Heart right ventricle (tissue), 16 donors: ENCODE results near the gene GID8. TPM values are rescaled to one million over a fixed set of nuclear protein-coding genes. Genes with fewer than 3 reads are reported as not detected.

Source experiments
- ATAC-seq, 8 donors: fragments of 200-7000 bp; cut with Tn5 transposase; one replicate each; pipeline ENCODE4 v1.9.1; 2020; ENCODE audit warnings: mild to moderate bottlenecking in 8 of 8, moderate library complexity in 8 of 8, moderate number of reproducible peaks in 1 of 8
- DNase-seq, 2 donors: peaks; one replicate each; pipeline ENCODE4 v3.0.0-alpha.2; 2020
- H3K27ac ChIP-seq, 10 donors: fragments of 200-600 bp; sonication (generic) in 2 of 10; one replicate each; pipeline versions ENCODE4 v1.5.0 to v1.8.0; 2020 to 2022; ENCODE audit warnings: mild to moderate bottlenecking in 3 of 10
- H3K27me3 ChIP-seq, 7 donors: fragments of 200-600 bp; one replicate each; pipeline ENCODE4 v1.8.0; 2021 to 2022; ENCODE audit warnings: mild to moderate bottlenecking in 2 of 7
- H3K36me3 ChIP-seq, 9 donors: fragments of 200-600 bp; sonication (generic) in 1 of 9; one replicate each; pipeline versions ENCODE4 v1.5.0 to v1.8.0; 2020 to 2022; ENCODE audit warnings: mild to moderate bottlenecking in 2 of 9
- H3K4me1 ChIP-seq, 9 donors: fragments of 200-600 bp; sonication (generic) in 1 of 9; one replicate each; pipeline versions ENCODE4 v1.5.0 to v1.8.0; 2020 to 2022; ENCODE audit warnings: mild to moderate bottlenecking in 4 of 9
- H3K4me3 ChIP-seq, 10 donors: fragments of 200-600 bp; sonication (generic) in 2 of 10; one replicate each; pipeline versions ENCODE4 v1.5.0 to v1.8.0; 2020 to 2022; ENCODE audit warnings: mild to moderate bottlenecking in 7 of 10, moderate library complexity in 2 of 10
- H3K9me3 ChIP-seq, 11 donors: fragments of 200-600 bp in 10 of 11; sonication (generic) in 2 of 11; one replicate each; pipeline versions ENCODE4 v1.5.0 to v1.8.0; 2013 to 2022; ENCODE audit warnings: mild to moderate bottlenecking in 2 of 11, control low read depth in 1 of 11, moderate library complexity in 1 of 11
- CTCF ChIP-seq, 9 donors: fragments of 200-600 bp; sonication (generic) in 2 of 9; IDR thresholded peaks; one replicate each; pipeline versions ENCODE4 v1.5.0 to v1.8.0; 2021 to 2022; ENCODE audit warnings: antibody characterized with exemption in 9 of 9, mild to moderate bottlenecking in 5 of 9, moderate library complexity in 1 of 9
- WGBS, 2 donors: extraction: QIAGEN DNeasy Blood & Tissue Kit; methylation state at CpG; one replicate each; pipeline ENCODE4 v1.1.7; 2013; ENCODE audit warnings: inconsistent platforms in 1 of 2; 5-methylcytosine and 5-hydroxymethylcytosine counted together
- intact Hi-C, 10 donors: fragments of 100-400 bp; cut with DNase I; formaldehyde crosslinking; loops; one replicate each; pipeline versions ENCODE4 v1.11.1 to v1.14.2; 2022
- polyA plus RNA-seq, 2 donors: library from polyadenylated mRNA; stranded (reverse); fragments of 200-250 nt; gene quantifications; one replicate each; pipeline ENCODE4 v1.2.3, GENCODE V29; 2013
- total RNA-seq, 10 donors: library from RNA; stranded (reverse); fragmentation: NEBNext Ultra II Directional in 3 of 10; extraction: Animal tissue kit (Norgen Biotek cat#: 25700) in 3 of 10; gene quantifications; one replicate each; pipeline versions ENCODE4 v1.2.1 to v1.2.4, GENCODE V29; 2021 to 2023
- donor health status: Arrhythmogenic right ventricular cardiomyopathy.
- donor health status: ischemic (EF 13 %, LVEDD 7.1; RV severe dilation, severe dysfunction).
- donor health status: healthy with polysubstance abuse.
- donor health status: DM: no; HTN: yes; CAD: no.
- donor health status: DM: no; HTN: no; CAD: no.
- donor health status: ischemic (EF 25% LVEDD 6.9; RV normal size, moderate dysfunction).
- donor health status: ischemic (EF 25% LVEDD 5.7; RV mildly dilated, moderate dysfunction).
- donor health status: healthy.
- donor health status: DM: yes; HTN: yes; CAD: no.
- donor health status: Ischemic cardiomyopathy.
- donor health status: ischemic (EF 35%, LVEDD 5.7; RV mildly dilated, moderate dysfunction).
- donor health status: nonischemic (EF 11% LVEDD 7.7; RV severe dilation, severe dysfunction).
- donor health status: DM: yes; HTN: yes; CAD: no.
- donor health status: PGD.
- donor health status: ischemic (EF 29% LVEDD 5.4; RV normal size, mild dysfunction).
- donor health status: nonischemic (EF 23%, LVEDD 6.1; RV moderate dilation, normal function).

Gene GID8
- total and polyA plus RNA-seq, 12 donors: 7.0 to 19.9 (median 16.4) TPM

- Histone ChIP-seq H3K36me3 (peaks cover 0 to 65% (median 21%) of the 10 kb centered on the region in 9 donors), H3K4me1 (peaks cover 7 to 36% (median 17%) of the 10 kb centered on the region in 9 donors), H3K4me3 (no peak overlapping the region), H3K27me3 (no peaks in the 10 kb centered on the region), H3K27ac (no peak overlapping the region), H3K9me3 (no peaks in the 10 kb centered on the region)
- peak; percentile 80 to 93 (median 89) for TF ChIP-seq CTCF (IDR thresholded peaks at IDR 0.05)
- WGBS, 2 donors: 2 to 3% methylated on average over 11 of the region's 11 CpGs
- DNase-seq (peak; percentile 66 to 72), ATAC-seq (peak; percentile 87 to 95 (median 91))
- intact Hi-C loops: loop anchor here in 5 of 10 donors (1.0 to 5.0 kb wide), 5 partner anchors 37 to 111 kb away; partner anchors contain the start of genes BHLHE23 (in 1 of the 5) and GID8 (in 1 of the 5)
These were observed 37.8 kb upstream of the GID8 start for GRCh38 chr20:62900052-62900691.

DNA sequence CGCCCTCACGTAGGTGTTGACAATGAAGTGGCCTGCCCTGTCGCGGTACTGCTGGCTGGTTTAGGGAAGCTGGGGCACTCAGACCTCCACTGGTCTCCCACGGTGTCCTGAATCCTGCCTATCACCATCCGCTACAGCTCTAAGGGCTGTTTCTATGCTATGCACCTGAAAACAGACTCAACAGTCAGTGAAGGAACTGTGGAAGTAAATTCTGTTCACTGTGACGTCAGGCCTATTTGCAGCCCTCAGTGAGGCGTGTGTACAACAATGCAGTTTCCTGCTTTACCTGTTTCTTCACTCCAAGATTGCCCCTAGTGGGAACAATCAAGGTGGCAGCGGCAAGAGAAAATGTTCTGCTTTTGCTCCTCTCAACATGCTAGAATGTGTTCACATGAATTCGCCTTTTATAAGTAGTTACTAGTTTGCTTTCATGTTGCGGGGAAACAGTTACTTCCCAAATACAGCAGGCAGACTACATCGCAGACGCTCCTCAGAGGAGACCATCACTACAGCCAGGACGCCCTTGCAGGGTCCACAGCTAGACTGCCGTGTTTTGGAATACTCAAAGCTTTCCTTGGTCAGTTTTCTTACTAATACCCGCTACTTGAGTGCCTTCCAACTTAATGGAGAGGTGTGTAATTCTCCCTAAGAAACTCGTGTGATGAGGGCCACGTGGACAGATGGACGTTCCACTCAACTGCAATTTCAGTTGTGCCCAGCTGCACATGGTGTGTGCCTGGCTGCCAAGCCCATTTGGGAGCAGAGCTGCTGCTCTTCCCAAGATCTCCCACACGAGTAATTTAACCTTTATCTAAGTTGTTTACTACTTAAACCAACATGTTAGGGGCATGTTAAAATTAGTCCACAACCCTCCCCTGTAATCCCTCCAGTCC lies 37.0 kb upstream of the GID8 start:
- no peak overlapping the region for H3K27ac ChIP-seq
- peaks cover 0 to 65% (median 28%) of the 10 kb centered on the region in 9 donors for H3K36me3 ChIP-seq
- intact Hi-C loops: loop anchor here in 5 of 10 donors (1.0 to 5.0 kb wide), 5 partner anchors 36 to 110 kb away; partner anchors contain the start of genes BHLHE23 (in 1 of the 5) and GID8 (in 1 of the 5)
- no peak overlapping the region for H3K4me3 ChIP-seq
- no peaks in the 10 kb centered on the region for H3K27me3 ChIP-seq
- WGBS, 2 donors: 51 to 58% methylated on average over 20 of the region's 20 CpGs
- ATAC-seq (peak in 7 of 8 donors; percentile 2 to 29 (median 15)), DNase-seq (no peak)
- H3K9me3 ChIP-seq: no peaks in the 10 kb centered on the region
- TF ChIP-seq CTCF (IDR thresholded peaks at IDR 0.05): no peak
- peaks cover 7 to 38% (median 18%) of the 10 kb centered on the region in 9 donors for H3K4me1 ChIP-seq

DNA sequence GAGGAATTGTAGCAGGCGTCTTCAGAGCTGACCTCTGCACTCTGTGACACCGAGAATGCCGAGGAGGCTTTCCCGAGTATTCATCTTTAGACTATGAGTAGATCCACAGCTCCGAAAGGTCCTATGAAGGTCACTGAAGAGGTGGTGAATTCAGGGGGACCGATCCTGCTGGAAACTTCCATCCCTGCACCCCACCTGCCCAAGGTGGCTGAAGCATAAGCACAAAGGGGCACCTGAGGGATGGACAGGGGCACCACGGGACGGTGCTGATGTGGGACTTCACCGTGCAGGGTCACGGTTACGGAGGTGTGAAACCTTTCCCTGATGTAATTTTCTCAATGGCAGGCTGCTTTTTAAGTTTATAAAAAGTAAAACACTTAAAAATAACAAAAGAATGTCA lies 36.1 kb upstream of the GID8 start:
- intact Hi-C loops: loop anchor here in 5 of 10 donors (2.0 to 5.0 kb wide), 4 partner anchors 35 to 109 kb away; partner anchors contain the start of genes BHLHE23 (in 1 of the 5) and GID8 (in 1 of the 5)
- H3K27ac ChIP-seq: no peak overlapping the region
- ATAC-seq: no peak
- no peak overlapping the region for H3K4me3 ChIP-seq
- no peak for TF ChIP-seq CTCF (IDR thresholded peaks at IDR 0.05)
- 88% methylated on average over 11 of the region's 11 CpGs for WGBS, 2 donors
- H3K4me1 ChIP-seq: peaks cover 7 to 46% (median 22%) of the 10 kb centered on the region in 9 donors
- no peaks in the 10 kb centered on the region for H3K9me3 ChIP-seq
- DNase-seq: no peak
- H3K36me3 ChIP-seq: peaks cover 0 to 65% (median 37%) of the 10 kb centered on the region in 9 donors
- no peaks in the 10 kb centered on the region for H3K27me3 ChIP-seq
